ENCODE results near the gene USP43. TPM values are rescaled to one million over a fixed set of nuclear protein-coding genes. Genes with fewer than 3 reads are reported as not detected.
A peak's percentile ranks its signal among the peaks of the same experiment; 100 is the strongest.

Gene USP43
- total and polyA plus RNA-seq, 2 donors from 2014 or later, result 1.9 to 7.8 TPM

DNA sequence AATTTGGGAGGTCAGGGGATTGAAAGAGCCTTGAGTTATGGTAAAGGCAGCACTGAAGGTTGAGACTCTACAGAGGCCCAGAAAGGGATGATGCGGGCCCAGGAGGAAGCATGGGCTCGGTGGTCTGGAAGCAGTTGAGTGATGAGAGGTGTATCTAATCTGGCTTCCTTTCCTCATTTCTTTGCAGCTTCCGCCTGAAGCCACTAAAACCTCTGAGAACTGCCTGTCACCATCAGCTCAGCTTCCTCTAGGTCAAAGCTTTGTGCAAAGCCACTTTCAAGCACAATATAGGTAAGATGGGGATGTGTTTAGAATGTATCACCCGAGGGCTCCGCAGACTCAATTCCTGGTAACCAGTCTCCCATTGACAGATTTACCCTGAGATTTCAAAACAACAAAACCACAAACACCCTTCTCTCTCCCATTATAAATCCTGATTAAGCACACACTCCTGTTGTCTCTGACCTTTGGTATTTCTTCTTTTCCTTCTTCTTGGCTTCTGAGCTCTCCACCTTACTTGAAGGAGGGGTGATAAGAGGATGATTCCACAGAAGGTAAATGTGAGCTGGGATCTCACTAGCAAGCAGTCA, 21.2 kb downstream of the USP43 start:
- Histone ChIP-seq H3K4me1 (ENCODE audit: control insufficient read depth in 2 of 3, insufficient read depth in 2 of 3, low read depth in 1 of 3, low read length in 3 of 3) (no peaks in the 10 kb centered on the region), H3K9ac (ENCODE audit: low read length in 3 of 3) (no peak overlapping the region), H3K36me3 (ENCODE audit: control insufficient read depth in 2 of 3, insufficient read depth in 3 of 3, low read length in 3 of 3) (peaks cover 0 to 4% (median 0%) of the 10 kb centered on the region in 3 donors), H3K9me3 (ENCODE audit: control insufficient read depth in 2 of 3, insufficient read depth in 1 of 3, low read length in 3 of 3) (no peaks in the 10 kb centered on the region), H3K27me3 (ENCODE audit: control insufficient read depth, insufficient read depth, low read length) (no peaks in the 10 kb centered on the region), H3K4me3 (ENCODE audit: low read length in 3 of 3) (no peak overlapping the region), H3K27ac (ENCODE audit: low read depth in 2 of 2, low read length in 2 of 2) (no peak overlapping the region)
- DNase-seq (no peak), FAIRE-seq (no peak)
- no peak for TF ChIP-seq CTCF (IDR thresholded peaks at IDR 0.05; ENCODE audit: borderline replicate concordance, extremely low read depth, insufficient read depth)
- intact Hi-C loops (cut with DNase I), result no loop called here

- peak in 2 of 5 donors; percentile 50 to 59 for DNase-seq
- TF ChIP-seq CTCF (IDR thresholded peaks at IDR 0.05; ENCODE audit: borderline replicate concordance, extremely low read depth, insufficient read depth), result no peak
- FAIRE-seq, result no peak
- H3K27ac ChIP-seq (ENCODE audit: low read depth in 2 of 2, low read length in 2 of 2), result no peak overlapping the region
- H3K4me3 ChIP-seq (ENCODE audit: low read length in 3 of 3), result no peak overlapping the region
- H3K4me1 ChIP-seq (ENCODE audit: control insufficient read depth in 2 of 3, insufficient read depth in 2 of 3, low read depth in 1 of 3, low read length in 3 of 3), result no peaks in the 10 kb centered on the region
- peaks cover 0 to 4% (median 0%) of the 10 kb centered on the region in 3 donors for H3K36me3 ChIP-seq (ENCODE audit: control insufficient read depth in 2 of 3, insufficient read depth in 3 of 3, low read length in 3 of 3)
- H3K9me3 ChIP-seq (ENCODE audit: control insufficient read depth in 2 of 3, insufficient read depth in 1 of 3, low read length in 3 of 3), result no peaks in the 10 kb centered on the region
- intact Hi-C loops (cut with DNase I), result no loop called here
- H3K27me3 ChIP-seq (ENCODE audit: control insufficient read depth, insufficient read depth, low read length), result no peaks in the 10 kb centered on the region
- no peak overlapping the region for H3K9ac ChIP-seq (ENCODE audit: low read length in 3 of 3)
Measured at GRCh38 chr17:9668517-9668916, 23.2 kb downstream of the USP43 start.

DNA sequence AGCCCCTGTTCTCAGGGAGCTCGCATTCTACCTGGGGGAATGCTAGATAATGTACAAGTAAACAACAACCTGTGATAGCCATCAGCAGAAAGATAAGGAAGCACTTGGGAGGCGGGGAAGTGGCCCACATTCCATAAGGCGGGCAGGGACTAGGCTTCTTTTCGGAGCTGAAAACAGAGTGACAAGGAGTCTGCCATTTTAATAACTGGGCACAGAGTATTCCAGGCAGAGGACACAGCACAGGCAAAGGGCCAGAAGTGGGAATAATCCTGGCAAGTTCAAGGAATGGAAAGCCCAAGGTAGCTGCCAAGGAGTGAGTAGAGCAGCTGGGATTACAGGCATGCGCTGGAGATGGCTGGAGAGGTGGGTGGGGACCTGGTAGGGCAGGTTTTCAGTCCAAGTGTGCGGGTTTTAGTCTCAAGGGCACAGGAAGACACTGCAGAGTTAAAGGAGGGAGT, 24.3 kb downstream of the USP43 start:
- no peak for TF ChIP-seq CTCF (IDR thresholded peaks at IDR 0.05; ENCODE audit: borderline replicate concordance, extremely low read depth, insufficient read depth)
- Histone ChIP-seq H3K36me3 (ENCODE audit: control insufficient read depth in 2 of 3, insufficient read depth in 3 of 3, low read length in 3 of 3) (peaks cover 0 to 4% (median 0%) of the 10 kb centered on the region in 3 donors), H3K9me3 (ENCODE audit: control insufficient read depth in 2 of 3, insufficient read depth in 1 of 3, low read length in 3 of 3) (no peaks in the 10 kb centered on the region), H3K9ac (ENCODE audit: low read length in 3 of 3) (no peak overlapping the region), H3K4me3 (ENCODE audit: low read length in 3 of 3) (no peak overlapping the region), H3K27me3 (ENCODE audit: control insufficient read depth, insufficient read depth, low read length) (no peaks in the 10 kb centered on the region), H3K4me1 (ENCODE audit: control insufficient read depth in 2 of 3, insufficient read depth in 2 of 3, low read depth in 1 of 3, low read length in 3 of 3) (no peaks in the 10 kb centered on the region), H3K27ac (ENCODE audit: low read depth in 2 of 2, low read length in 2 of 2) (no peak overlapping the region)
- intact Hi-C loops (cut with DNase I), result no loop called here
- no peak for FAIRE-seq
- DNase-seq, result no peak

GRCh38 chr17:9670596-9670995, 25.3 kb downstream of the USP43 start:
- no peak for FAIRE-seq
- no peak for TF ChIP-seq CTCF (IDR thresholded peaks at IDR 0.05; ENCODE audit: borderline replicate concordance, extremely low read depth, insufficient read depth)
- Histone ChIP-seq H3K27me3 (ENCODE audit: control insufficient read depth, insufficient read depth, low read length) (no peaks in the 10 kb centered on the region), H3K9me3 (ENCODE audit: control insufficient read depth in 2 of 3, insufficient read depth in 1 of 3, low read length in 3 of 3) (no peaks in the 10 kb centered on the region), H3K4me1 (ENCODE audit: control insufficient read depth in 2 of 3, insufficient read depth in 2 of 3, low read depth in 1 of 3, low read length in 3 of 3) (no peaks in the 10 kb centered on the region), H3K36me3 (ENCODE audit: control insufficient read depth in 2 of 3, insufficient read depth in 3 of 3, low read length in 3 of 3) (peaks cover 0 to 4% (median 0%) of the 10 kb centered on the region in 3 donors), H3K9ac (ENCODE audit: low read length in 3 of 3) (no peak overlapping the region), H3K4me3 (ENCODE audit: low read length in 3 of 3) (no peak overlapping the region), H3K27ac (ENCODE audit: low read depth in 2 of 2, low read length in 2 of 2) (no peak overlapping the region)
- DNase-seq, result no peak
- intact Hi-C loops (cut with DNase I), result no loop called here
